Measurements from ENCODE around the gene MT4. TPM values are rescaled to one million over a fixed set of nuclear protein-coding genes. Genes with fewer than 3 reads are reported as not detected.

The MT4 gene
- total RNA-seq = not detected
- not detected for polyA plus RNA-seq
- long read RNA-seq, donor 1 = 0 reads
- long read RNA-seq, donor 2 = 0 reads
- long read RNA-seq, donor 3 = 0 reads

- Histone ChIP-seq H3K4me1 (ENCODE audit: insufficient read depth) (no peaks in the 10 kb centered on the region), H3K4me3 (no peak within 1 kb of the TSS), H3K27me3 (no peaks in the 10 kb centered on the region), H3K36me3 (no peaks in the 10 kb centered on the region), H3K9me3 (no peaks in the 10 kb centered on the region), H3K27ac (no peak within 1 kb of the TSS)
- no peak for DNase-seq
- intact Hi-C loops (cut with DNase I) = no loop called here
- 54 to 70% (median 62%) methylated on average over 12 of the region's 12 CpGs for WGBS, 3 donors
- TF ChIP-seq POLR2A (IDR thresholded peaks at IDR 0.05) (no peak), CTCF (IDR thresholded peaks at IDR 0.05) (no peak), EP300 (IDR thresholded peaks at IDR 0.05) (no peak)
Observed at GRCh38 chr16:56564793-56565477, at the start of gene MT4. Gene MT4 (plus strand): TSS chr16:56565073. CDS start chr16:56565129, 56 bp downstream.

GRCh38 chr16:56515665-56516064 lies 49.2 kb upstream of the MT4 start:
- no peak for DNase-seq
- H3K36me3 ChIP-seq = no peaks in the 10 kb centered on the region
- no peaks in the 10 kb centered on the region for H3K9me3 ChIP-seq
- H3K27me3 ChIP-seq = no peaks in the 10 kb centered on the region
- TF ChIP-seq EP300 (IDR thresholded peaks at IDR 0.05) (no peak), CTCF (IDR thresholded peaks at IDR 0.05) (no peak), POLR2A (IDR thresholded peaks at IDR 0.05) (no peak)
- H3K4me1 ChIP-seq (ENCODE audit: insufficient read depth) = peaks cover 11% of the 10 kb centered on the region
- H3K27ac ChIP-seq = no peak overlapping the region
- no peak overlapping the region for H3K4me3 ChIP-seq
- intact Hi-C loops (cut with DNase I) = loop anchor here in 2 of 4 donors (5.0 to 10.0 kb wide), 3 partner anchors 69 to 189 kb away; partner anchors contain the start of gene MT3 (in 1 of the 2)
- 77 to 79% (median 78%) methylated on average over 6 of the region's 6 CpGs for WGBS, 3 donors

GRCh38 chr16:56517206-56517605 lies 47.7 kb upstream of the MT4 start:
- TF ChIP-seq POLR2A (IDR thresholded peaks at IDR 0.05) = no peak
- no peak for TF ChIP-seq EP300 (IDR thresholded peaks at IDR 0.05)
- TF ChIP-seq CTCF (IDR thresholded peaks at IDR 0.05) = no peak
- intact Hi-C loops (cut with DNase I) = loop anchor here in 2 of 4 donors (5.0 to 10.0 kb wide), 3 partner anchors 68 to 188 kb away; partner anchors contain the start of gene MT3 (in 1 of the 2)
- no peaks in the 10 kb centered on the region for H3K27me3 ChIP-seq
- H3K4me3 ChIP-seq = no peak overlapping the region
- peaks cover 11% of the 10 kb centered on the region for H3K4me1 ChIP-seq (ENCODE audit: insufficient read depth)
- no peaks in the 10 kb centered on the region for H3K9me3 ChIP-seq
- no peaks in the 10 kb centered on the region for H3K36me3 ChIP-seq
- WGBS, 3 donors = 71 to 77% (median 71%) methylated on average over 2 of the region's 2 CpGs
- DNase-seq = no peak
- no peak overlapping the region for H3K27ac ChIP-seq

GRCh38 chr16:56518425-56518824 lies 46.4 kb upstream of the MT4 start:
- peak overlapping the region in 1 of 2 donors; percentile 18 for H3K27ac ChIP-seq

More at GRCh38 chr16:56518425-56518824, 46.4 kb upstream of the MT4 start:
- Histone ChIP-seq H3K4me1 (ENCODE audit: insufficient read depth) (peaks cover 11% of the 10 kb centered on the region), H3K36me3 (no peaks in the 10 kb centered on the region), H3K4me3 (no peak overlapping the region), H3K9me3 (no peaks in the 10 kb centered on the region), H3K27me3 (no peaks in the 10 kb centered on the region)
- intact Hi-C loops (cut with DNase I) = loop anchor here in 2 of 4 donors (5.0 to 10.0 kb wide), 3 partner anchors 66 to 186 kb away; partner anchors contain the start of gene MT3 (in 1 of the 2)
- no peak for DNase-seq
- TF ChIP-seq CTCF (IDR thresholded peaks at IDR 0.05) = no peak
- no peak for TF ChIP-seq EP300 (IDR thresholded peaks at IDR 0.05)
- TF ChIP-seq POLR2A (IDR thresholded peaks at IDR 0.05) = no peak
- WGBS, 3 donors = 72 to 86% (median 74%) methylated on average over 7 of the region's 7 CpGs

Measured in ovary (tissue), 10 donors.